Liver (tissue), 9 donors: ENCODE measurements around the gene PROKR1. TPM values are rescaled to one million over a fixed set of nuclear protein-coding genes. Genes with fewer than 3 reads are reported as not detected.

Experiments used
- DNase-seq: peaks from one replicate; pipeline ENCODE4 v3.0.0-alpha.2; 2017; ENCODE audit warnings: low spot score
- H3K27ac ChIP-seq, 2 donors: one replicate each; pipeline ENCODE4 v1.7.0; 2013; ENCODE audit warnings: inconsistent platforms in 2 of 2, low read length in 2 of 2, control low read depth in 1 of 2, low read depth in 1 of 2, mild to moderate bottlenecking in 1 of 2
- H3K27me3 ChIP-seq, 4 donors: one replicate each; pipeline versions ENCODE4 v1.6.1 to v1.7.0; 2013; ENCODE audit warnings: low read length in 3 of 4, inconsistent platforms in 1 of 4, mild to moderate bottlenecking in 1 of 4, moderate library complexity in 1 of 4; ENCODE audit not compliant: control insufficient read depth in 4 of 4, insufficient read depth in 4 of 4
- H3K36me3 ChIP-seq, 4 donors: one replicate each; pipeline versions ENCODE4 v1.6.1 to v1.7.0; 2013; ENCODE audit warnings: low read length in 3 of 4, mild to moderate bottlenecking in 3 of 4, low read depth in 1 of 4, moderate library complexity in 1 of 4; ENCODE audit not compliant: control insufficient read depth in 4 of 4, insufficient read depth in 3 of 4
- H3K4me1 ChIP-seq, 4 donors: one replicate each; pipeline versions ENCODE4 v1.6.1 to v1.7.0; 2013; ENCODE audit warnings: low read length in 3 of 4, mild to moderate bottlenecking in 3 of 4, moderate library complexity in 1 of 4; ENCODE audit not compliant: control insufficient read depth in 4 of 4, insufficient read depth in 4 of 4
- H3K4me3 ChIP-seq, 3 donors: one replicate each; pipeline versions ENCODE4 v1.6.1 to v1.7.0; 2013; ENCODE audit warnings: low read length in 3 of 3, control low read depth in 1 of 3, low read depth in 1 of 3, mild to moderate bottlenecking in 1 of 3
- H3K9ac ChIP-seq, 2 donors: one replicate each; pipeline ENCODE4 v1.7.0; 2013; ENCODE audit warnings: low read length in 2 of 2, mild to moderate bottlenecking in 2 of 2, moderate library complexity in 2 of 2, control low read depth in 1 of 2, low read depth in 1 of 2
- H3K9me3 ChIP-seq, 4 donors: one replicate each; pipeline versions ENCODE4 v1.6.1 to v1.7.0; 2013; ENCODE audit warnings: low read length in 3 of 4; ENCODE audit not compliant: control insufficient read depth in 4 of 4
- EGR1 ChIP-seq, 2 donors: IDR thresholded peaks; 2 replicates each; pipeline ENCODE4 v1.6.1; 2016 to 2018; ENCODE audit warnings: antibody characterized with exemption in 2 of 2, low read depth in 2 of 2
- FOXA1 ChIP-seq: IDR thresholded peaks from 2 replicates; pipeline ENCODE4 v1.6.1; 2016; ENCODE audit warnings: antibody characterized with exemption
- FOXA2 ChIP-seq: IDR thresholded peaks from 2 replicates; pipeline ENCODE4 v1.6.1; 2016; ENCODE audit warnings: antibody characterized with exemption
- HNF4A ChIP-seq, 2 donors: conservative IDR thresholded peaks; 2 replicates each; pipeline ENCODE4 v1.6.1; 2016; ENCODE audit warnings: antibody characterized with exemption in 2 of 2, mild to moderate bottlenecking in 2 of 2
- JUND ChIP-seq, 2 donors: IDR thresholded peaks; 2 replicates each; pipeline ENCODE4 v1.6.1; 2016; ENCODE audit warnings: antibody characterized with exemption in 2 of 2
- NR2F2 ChIP-seq: IDR thresholded peaks from 2 replicates; pipeline ENCODE4 v1.6.1; 2016; ENCODE audit warnings: antibody characterized with exemption
- RAD21 ChIP-seq, 2 donors: IDR thresholded peaks; 2 replicates each; pipeline ENCODE4 v1.6.1; 2016; ENCODE audit warnings: antibody characterized with exemption in 2 of 2, mild to moderate bottlenecking in 2 of 2
- RXRA ChIP-seq, 2 donors: IDR thresholded peaks; 2 replicates each; pipeline ENCODE4 v1.6.1; 2017 to 2018; ENCODE audit warnings: antibody characterized with exemption in 2 of 2, mild to moderate bottlenecking in 1 of 2
- TAF1 ChIP-seq: conservative IDR thresholded peaks from 2 replicates; pipeline ENCODE4 v1.6.1; 2016; ENCODE audit warnings: antibody characterized with exemption, mild to moderate bottlenecking
- YY1 ChIP-seq: IDR thresholded peaks from 2 replicates; pipeline ENCODE4 v1.6.1; 2016; ENCODE audit warnings: antibody characterized with exemption, mild to moderate bottlenecking
- WGBS: extraction: QIAGEN DNeasy Blood & Tissue Kit; methylation state at CpG from one replicate; pipeline ENCODE4 v1.1.7; 2013; 5-methylcytosine and 5-hydroxymethylcytosine counted together
- polyA plus RNA-seq, 2 donors: library from polyadenylated mRNA; stranded (reverse) in 1 of 2; unstranded in 1 of 2; fragments of 200-250 nt in 1 of 2; fragments of >200 nt in 1 of 2; fragmentation: Nextera tagmentation in 1 of 2; extraction: Ambion mirVana in 1 of 2; gene quantifications; one replicate each; pipeline versions ENCODE4 v1.2.1 to v1.2.3, GENCODE V29; 2013 to 2015
- total RNA-seq, 2 donors: library from RNA; depleted of rRNA; stranded (reverse); fragments of >200 nt; gene quantifications; one replicate each; pipeline ENCODE4 v1.2.3, GENCODE V29; 2014
- TF ChIP-seq, protein P1 (sequence below): IDR thresholded peaks from 2 replicates; pipeline ENCODE4 v1.6.1; 2016; ENCODE audit warnings: antibody characterized with exemption, mild to moderate bottlenecking
- TF ChIP-seq, protein P2 (sequence below): IDR thresholded peaks from 2 replicates; pipeline ENCODE4 v1.6.1; 2016; ENCODE audit warnings: antibody characterized with exemption
- TF ChIP-seq, protein P3 (sequence below): fragments of 150-350 bp; IDR thresholded peaks from 2 replicates; pipeline ENCODE4 v1.5.1; 2017; ENCODE audit warnings: improper control_type of control experiment, low read depth, low read length; ENCODE audit not compliant: missing input control
- TF ChIP-seq, protein P4 (sequence below): IDR thresholded peaks from 2 replicates; pipeline ENCODE4 v1.6.1; 2016; ENCODE audit warnings: antibody characterized with exemption
- TF ChIP-seq, protein P5 (sequence below): IDR thresholded peaks from 2 replicates; pipeline ENCODE4 v1.6.1; 2016; ENCODE audit warnings: antibody characterized with exemption
- donor health status: healthy.
- donor health status: healthy.
- donor health status: healthy.
- donor health status: healthy.
- donor health status: healthy.

The PROKR1 gene
- total and polyA plus RNA-seq, 4 donors: 0.02 to 0.05 TPM; not detected in 2

DNA sequence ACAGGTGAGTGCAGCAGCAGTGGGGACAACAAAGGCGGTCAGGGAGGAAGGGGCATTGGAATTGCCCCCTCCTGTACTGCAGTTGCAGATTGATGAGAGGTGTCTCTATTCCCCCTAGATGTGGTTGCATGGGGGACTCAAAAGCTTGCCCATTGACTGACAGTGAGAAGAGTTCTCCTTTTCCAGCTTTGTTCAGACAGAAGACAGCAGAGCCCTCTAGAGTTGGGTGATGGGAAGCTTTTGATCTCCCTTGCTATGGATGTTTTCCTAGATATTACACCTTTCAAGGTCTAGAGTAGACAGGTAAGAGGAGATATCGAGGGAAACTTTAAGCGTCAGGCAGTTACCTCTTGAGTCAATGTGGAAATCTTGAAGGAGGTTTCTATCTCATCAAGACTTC is 2.9 kb downstream of the PROKR1 start (continued):
- TF ChIP-seq, protein P1, sequence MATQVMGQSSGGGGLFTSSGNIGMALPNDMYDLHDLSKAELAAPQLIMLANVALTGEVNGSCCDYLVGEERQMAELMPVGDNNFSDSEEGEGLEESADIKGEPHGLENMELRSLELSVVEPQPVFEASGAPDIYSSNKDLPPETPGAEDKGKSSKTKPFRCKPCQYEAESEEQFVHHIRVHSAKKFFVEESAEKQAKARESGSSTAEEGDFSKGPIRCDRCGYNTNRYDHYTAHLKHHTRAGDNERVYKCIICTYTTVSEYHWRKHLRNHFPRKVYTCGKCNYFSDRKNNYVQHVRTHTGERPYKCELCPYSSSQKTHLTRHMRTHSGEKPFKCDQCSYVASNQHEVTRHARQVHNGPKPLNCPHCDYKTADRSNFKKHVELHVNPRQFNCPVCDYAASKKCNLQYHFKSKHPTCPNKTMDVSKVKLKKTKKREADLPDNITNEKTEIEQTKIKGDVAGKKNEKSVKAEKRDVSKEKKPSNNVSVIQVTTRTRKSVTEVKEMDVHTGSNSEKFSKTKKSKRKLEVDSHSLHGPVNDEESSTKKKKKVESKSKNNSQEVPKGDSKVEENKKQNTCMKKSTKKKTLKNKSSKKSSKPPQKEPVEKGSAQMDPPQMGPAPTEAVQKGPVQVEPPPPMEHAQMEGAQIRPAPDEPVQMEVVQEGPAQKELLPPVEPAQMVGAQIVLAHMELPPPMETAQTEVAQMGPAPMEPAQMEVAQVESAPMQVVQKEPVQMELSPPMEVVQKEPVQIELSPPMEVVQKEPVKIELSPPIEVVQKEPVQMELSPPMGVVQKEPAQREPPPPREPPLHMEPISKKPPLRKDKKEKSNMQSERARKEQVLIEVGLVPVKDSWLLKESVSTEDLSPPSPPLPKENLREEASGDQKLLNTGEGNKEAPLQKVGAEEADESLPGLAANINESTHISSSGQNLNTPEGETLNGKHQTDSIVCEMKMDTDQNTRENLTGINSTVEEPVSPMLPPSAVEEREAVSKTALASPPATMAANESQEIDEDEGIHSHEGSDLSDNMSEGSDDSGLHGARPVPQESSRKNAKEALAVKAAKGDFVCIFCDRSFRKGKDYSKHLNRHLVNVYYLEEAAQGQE: no peak

DNA sequence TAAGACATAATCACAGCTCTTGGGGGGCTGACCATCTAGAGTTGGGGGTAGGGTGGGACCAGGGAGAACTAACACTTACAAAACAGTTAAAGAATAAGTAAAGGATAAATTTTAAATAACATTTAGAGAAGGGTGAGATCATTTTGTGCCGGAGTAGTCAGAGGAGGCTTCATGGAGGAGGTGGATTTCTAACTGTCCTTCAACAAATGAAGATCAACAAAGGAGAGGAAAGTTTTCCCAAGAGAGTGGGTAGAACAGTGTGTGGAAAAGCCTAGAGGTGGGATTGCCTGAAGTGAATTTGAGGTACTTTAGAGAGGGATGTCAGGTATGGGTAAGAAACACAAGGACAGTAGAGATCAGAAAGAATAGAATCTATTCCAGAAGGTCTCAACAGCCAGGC is 7.3 kb downstream of the PROKR1 start:
- Histone ChIP-seq H3K4me3 (no peak overlapping the region), H3K9ac (no peak overlapping the region), H3K4me1 (no peaks in the 10 kb centered on the region), H3K27ac (no peak overlapping the region), H3K9me3 (no peaks in the 10 kb centered on the region), H3K36me3 (no peaks in the 10 kb centered on the region), H3K27me3 (no peaks in the 10 kb centered on the region)
- WGBS: 98% methylated on average over 1 of the region's 1 CpG
- DNase-seq: no peak
- TF ChIP-seq, protein P2, sequence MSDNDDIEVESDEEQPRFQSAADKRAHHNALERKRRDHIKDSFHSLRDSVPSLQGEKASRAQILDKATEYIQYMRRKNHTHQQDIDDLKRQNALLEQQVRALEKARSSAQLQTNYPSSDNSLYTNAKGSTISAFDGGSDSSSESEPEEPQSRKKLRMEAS: no peak
- TF ChIP-seq RAD21 (IDR thresholded peaks at IDR 0.05) (no peak), YY1 (no peak), NR2F2 (no peak), FOXA1 (no peak), EGR1 (IDR thresholded peaks at IDR 0.05; ENCODE audit: low read depth in 2 of 2) (no peak), RXRA (IDR thresholded peaks at IDR 0.05) (no peak), HNF4A (conservative IDR thresholded peaks at IDR 0.05) (no peak), FOXA2 (no peak), JUND (IDR thresholded peaks at IDR 0.05) (no peak), TAF1 (no peak)
- TF ChIP-seq, protein P3, sequence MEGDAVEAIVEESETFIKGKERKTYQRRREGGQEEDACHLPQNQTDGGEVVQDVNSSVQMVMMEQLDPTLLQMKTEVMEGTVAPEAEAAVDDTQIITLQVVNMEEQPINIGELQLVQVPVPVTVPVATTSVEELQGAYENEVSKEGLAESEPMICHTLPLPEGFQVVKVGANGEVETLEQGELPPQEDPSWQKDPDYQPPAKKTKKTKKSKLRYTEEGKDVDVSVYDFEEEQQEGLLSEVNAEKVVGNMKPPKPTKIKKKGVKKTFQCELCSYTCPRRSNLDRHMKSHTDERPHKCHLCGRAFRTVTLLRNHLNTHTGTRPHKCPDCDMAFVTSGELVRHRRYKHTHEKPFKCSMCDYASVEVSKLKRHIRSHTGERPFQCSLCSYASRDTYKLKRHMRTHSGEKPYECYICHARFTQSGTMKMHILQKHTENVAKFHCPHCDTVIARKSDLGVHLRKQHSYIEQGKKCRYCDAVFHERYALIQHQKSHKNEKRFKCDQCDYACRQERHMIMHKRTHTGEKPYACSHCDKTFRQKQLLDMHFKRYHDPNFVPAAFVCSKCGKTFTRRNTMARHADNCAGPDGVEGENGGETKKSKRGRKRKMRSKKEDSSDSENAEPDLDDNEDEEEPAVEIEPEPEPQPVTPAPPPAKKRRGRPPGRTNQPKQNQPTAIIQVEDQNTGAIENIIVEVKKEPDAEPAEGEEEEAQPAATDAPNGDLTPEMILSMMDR: no peak
- TF ChIP-seq, protein P4, sequence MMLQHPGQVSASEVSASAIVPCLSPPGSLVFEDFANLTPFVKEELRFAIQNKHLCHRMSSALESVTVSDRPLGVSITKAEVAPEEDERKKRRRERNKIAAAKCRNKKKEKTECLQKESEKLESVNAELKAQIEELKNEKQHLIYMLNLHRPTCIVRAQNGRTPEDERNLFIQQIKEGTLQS: no peak
- TF ChIP-seq, protein P5, sequence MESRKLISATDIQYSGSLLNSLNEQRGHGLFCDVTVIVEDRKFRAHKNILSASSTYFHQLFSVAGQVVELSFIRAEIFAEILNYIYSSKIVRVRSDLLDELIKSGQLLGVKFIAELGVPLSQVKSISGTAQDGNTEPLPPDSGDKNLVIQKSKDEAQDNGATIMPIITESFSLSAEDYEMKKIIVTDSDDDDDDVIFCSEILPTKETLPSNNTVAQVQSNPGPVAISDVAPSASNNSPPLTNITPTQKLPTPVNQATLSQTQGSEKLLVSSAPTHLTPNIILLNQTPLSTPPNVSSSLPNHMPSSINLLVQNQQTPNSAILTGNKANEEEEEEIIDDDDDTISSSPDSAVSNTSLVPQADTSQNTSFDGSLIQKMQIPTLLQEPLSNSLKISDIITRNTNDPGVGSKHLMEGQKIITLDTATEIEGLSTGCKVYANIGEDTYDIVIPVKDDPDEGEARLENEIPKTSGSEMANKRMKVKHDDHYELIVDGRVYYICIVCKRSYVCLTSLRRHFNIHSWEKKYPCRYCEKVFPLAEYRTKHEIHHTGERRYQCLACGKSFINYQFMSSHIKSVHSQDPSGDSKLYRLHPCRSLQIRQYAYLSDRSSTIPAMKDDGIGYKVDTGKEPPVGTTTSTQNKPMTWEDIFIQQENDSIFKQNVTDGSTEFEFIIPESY: no peak
- TF ChIP-seq, protein P1: no peak
